Epithelial cell of proximal tubule (primary cell): Measurements from ENCODE around the gene MYO7B. TPM values are rescaled to one million over a fixed set of nuclear protein-coding genes. Genes with fewer than 3 reads are reported as not detected.

ENCODE experiments used
- DNase-seq: peaks from one replicate; pipeline ENCODE4 v3.0.0-alpha.2; 2011; ENCODE audit warnings: low read depth
- H3K4me3 ChIP-seq: 2 replicates; pipeline ENCODE4 v1.5.1; 2011; ENCODE audit warnings: low read depth, mild to moderate bottlenecking, low read length
- total RNA-seq: library from RNA; depleted of rRNA; stranded (reverse); fragments of >200 nt; gene quantifications from 2 replicates; pipeline ENCODE4 v1.2.3, GENCODE V29; 2015
- TF ChIP-seq, protein P1 (sequence below): conservative IDR thresholded peaks from 2 replicates; pipeline ENCODE4 v1.5.1; 2012; ENCODE audit warnings: low read depth, mild to moderate bottlenecking, low read length

The MYO7B gene
- total RNA-seq, 1 donor from 2014 or later, result not detected

DNA sequence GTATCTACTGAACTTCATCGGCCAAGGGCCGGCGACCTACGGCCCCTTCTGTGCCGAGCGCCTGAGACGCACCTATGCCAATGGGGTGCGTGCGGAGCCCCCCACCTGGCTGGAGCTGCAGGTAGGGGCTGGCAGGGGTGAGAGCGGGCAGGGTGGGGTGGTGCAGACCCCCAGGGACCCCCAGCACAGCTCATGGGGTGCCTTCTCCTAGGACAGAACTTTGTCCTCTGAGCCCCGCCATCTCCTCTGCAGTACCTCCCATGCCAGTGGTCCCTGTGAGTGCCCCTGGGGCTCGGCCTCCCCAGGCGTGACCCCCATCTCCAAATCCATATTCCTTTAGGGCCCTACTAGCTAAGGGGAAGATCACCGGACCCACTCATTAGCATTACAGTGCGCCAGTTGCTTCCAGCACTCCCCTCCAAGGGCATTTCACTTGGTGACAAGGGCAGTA lies 86.5 kb downstream of the MYO7B start:
- H3K4me3 ChIP-seq, result no peak overlapping the region
- DNase-seq, result no peak
- TF ChIP-seq, protein P1, sequence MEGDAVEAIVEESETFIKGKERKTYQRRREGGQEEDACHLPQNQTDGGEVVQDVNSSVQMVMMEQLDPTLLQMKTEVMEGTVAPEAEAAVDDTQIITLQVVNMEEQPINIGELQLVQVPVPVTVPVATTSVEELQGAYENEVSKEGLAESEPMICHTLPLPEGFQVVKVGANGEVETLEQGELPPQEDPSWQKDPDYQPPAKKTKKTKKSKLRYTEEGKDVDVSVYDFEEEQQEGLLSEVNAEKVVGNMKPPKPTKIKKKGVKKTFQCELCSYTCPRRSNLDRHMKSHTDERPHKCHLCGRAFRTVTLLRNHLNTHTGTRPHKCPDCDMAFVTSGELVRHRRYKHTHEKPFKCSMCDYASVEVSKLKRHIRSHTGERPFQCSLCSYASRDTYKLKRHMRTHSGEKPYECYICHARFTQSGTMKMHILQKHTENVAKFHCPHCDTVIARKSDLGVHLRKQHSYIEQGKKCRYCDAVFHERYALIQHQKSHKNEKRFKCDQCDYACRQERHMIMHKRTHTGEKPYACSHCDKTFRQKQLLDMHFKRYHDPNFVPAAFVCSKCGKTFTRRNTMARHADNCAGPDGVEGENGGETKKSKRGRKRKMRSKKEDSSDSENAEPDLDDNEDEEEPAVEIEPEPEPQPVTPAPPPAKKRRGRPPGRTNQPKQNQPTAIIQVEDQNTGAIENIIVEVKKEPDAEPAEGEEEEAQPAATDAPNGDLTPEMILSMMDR, result no peak

DNA sequence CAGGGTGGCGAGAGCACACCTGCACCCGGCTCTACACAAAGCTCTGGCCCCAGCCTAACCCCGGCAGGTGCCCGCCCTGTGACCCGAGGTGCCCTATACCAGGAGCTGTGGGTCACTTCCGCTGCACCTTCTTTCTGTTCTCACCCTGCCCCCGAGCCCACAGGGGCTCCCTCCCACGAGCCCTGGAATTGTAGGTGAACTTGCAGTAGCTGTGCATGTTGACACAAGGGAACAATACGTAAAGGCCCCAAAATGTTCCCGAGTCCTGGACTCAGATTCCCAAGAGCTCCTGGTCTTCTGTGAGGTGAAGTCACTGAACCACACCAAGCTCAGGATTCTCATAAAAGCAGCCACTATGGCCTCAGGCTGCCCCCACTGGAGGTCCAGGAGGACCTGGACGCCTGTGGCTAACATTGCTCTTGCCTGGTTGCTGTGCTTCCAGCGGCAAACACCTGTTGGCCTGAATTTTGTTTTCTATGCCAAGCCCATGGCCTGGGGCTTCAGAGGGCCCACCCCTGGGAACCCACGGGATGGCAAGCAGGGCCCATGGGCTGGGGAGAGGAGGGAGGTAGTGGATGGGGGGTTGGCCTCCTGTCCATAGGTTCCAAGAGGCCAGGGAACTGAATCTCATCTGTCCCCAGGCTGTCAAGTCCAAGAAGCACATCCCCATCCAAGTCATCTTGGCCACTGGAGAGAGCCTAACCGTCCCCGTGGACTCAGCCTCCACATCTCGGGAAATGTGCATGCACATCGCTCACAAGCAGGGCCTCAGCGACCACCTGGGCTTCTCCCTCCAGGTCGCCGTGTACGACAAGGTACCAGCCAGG lies 87.3 kb downstream of the MYO7B start:
- no peak overlapping the region for H3K4me3 ChIP-seq
- DNase-seq, result no peak
- TF ChIP-seq, protein P1, result no peak

GRCh38 chr2:127623388-127624319 lies 88.2 kb downstream of the MYO7B start:
- no peak overlapping the region for H3K4me3 ChIP-seq
- TF ChIP-seq, protein P1, result no peak
- DNase-seq, result no peak

DNA sequence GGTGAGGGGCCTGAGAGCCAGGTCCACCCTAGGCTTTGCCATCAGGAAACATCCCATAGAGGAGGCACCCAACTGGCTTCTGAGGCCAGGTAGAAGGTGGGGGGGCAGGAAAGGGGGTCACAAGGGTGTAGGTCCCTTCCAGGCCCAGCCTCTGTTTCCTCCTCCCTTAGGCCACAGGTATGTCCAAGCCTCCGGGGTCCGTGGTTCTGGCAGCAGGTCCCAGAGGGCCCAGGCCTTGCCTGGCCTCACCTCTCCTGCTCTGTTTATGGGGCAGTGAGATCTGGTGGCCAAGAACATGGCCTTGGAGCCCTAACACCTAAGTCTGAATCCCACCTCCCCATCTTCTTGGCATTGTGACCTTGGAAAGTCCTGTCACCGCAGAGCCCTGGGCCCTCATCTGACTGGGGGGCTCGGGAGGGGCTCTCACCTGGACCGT lies 88.9 kb downstream of the MYO7B start:
- TF ChIP-seq, protein P1, result no peak
- no peak for DNase-seq
- no peak overlapping the region for H3K4me3 ChIP-seq

DNA sequence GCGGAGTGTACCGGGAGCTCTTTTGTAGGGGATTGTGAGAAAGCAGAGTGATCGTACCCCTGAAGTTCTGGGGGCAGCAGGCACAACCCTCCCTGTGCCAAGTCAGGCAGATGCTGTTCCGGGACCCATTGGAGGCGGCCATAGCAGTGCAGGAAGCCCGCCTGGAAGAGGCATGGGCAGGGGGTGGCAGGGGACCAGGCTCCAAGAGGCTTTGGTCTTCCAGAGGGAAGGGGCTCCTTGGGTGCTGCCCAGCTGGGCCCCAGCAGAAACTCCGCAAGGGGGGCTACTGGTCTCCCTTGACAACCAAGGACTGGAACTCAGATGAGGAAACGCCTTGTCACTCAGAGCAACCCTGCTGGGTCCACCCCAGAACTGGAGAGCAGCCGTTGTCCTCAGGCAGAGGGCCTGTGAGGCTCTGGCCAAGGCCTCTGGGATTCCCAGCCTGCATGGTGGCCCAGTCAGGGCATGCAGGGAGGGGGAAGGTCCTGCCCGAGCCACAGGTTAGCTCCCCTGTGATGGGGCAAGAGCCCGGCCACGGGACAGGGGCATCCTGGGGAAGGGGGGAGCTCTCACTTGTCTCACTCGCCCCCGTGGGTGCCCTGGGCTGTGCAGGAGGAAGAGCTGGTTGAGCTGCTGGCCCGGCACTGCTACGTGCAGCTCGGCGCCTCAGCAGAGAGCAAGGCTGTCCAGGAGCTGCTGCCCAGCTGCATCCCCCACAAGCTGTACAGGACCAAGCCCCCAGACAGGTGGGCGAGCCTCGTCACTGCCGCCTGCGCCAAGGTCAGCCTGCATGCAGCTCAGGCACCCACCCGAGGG lies 89.5 kb downstream of the MYO7B start:
- H3K4me3 ChIP-seq, result no peak overlapping the region
- DNase-seq, result no peak
- TF ChIP-seq, protein P1, result no peak

DNA sequence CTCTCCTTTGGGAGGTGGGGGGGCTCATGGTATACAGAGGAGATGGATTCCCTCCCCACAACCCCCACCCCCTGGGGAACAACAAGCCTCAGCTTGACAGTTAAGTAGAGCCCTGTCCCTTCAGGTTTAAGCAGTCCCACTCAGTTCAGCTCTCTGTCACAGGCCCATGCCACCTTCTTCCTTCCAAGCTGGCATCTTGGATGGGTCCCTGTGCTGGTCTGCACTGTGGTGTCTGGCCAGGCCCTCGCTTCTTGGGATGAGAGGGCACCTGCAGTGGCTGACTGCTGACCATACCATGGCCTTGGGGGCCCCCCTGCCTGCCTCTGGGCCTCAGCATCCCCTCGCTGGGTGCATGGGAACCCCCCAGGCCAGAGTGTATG lies 90.1 kb downstream of the MYO7B start:
- TF ChIP-seq, protein P1, result no peak
- no peak for DNase-seq
- H3K4me3 ChIP-seq, result no peak overlapping the region
